ENCODE results near the gene TNFRSF21.

- TF ChIP-seq, protein P1, sequence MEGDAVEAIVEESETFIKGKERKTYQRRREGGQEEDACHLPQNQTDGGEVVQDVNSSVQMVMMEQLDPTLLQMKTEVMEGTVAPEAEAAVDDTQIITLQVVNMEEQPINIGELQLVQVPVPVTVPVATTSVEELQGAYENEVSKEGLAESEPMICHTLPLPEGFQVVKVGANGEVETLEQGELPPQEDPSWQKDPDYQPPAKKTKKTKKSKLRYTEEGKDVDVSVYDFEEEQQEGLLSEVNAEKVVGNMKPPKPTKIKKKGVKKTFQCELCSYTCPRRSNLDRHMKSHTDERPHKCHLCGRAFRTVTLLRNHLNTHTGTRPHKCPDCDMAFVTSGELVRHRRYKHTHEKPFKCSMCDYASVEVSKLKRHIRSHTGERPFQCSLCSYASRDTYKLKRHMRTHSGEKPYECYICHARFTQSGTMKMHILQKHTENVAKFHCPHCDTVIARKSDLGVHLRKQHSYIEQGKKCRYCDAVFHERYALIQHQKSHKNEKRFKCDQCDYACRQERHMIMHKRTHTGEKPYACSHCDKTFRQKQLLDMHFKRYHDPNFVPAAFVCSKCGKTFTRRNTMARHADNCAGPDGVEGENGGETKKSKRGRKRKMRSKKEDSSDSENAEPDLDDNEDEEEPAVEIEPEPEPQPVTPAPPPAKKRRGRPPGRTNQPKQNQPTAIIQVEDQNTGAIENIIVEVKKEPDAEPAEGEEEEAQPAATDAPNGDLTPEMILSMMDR (IDR thresholded peaks at IDR 0.05; ENCODE audit: borderline replicate concordance, extremely low read depth, low read length, poor library complexity, severe bottlenecking), result no peak
- TF ChIP-seq EZH2 (IDR thresholded peaks at IDR 0.05; ENCODE audit: borderline replicate concordance, low read depth, low read length, severe bottlenecking), result no peak
Measured at GRCh38 chr6:47256981-47257730, 52.5 kb downstream of the TNFRSF21 start.

All from DND-41 (cell line).